NCI-H2227 (cell line): Measurements from ENCODE around the gene EPHX1.

Experiments used
- DNase-seq: peaks from one replicate; lab custom pipeline; 2025; ENCODE audit not compliant: unreplicated experiment; lab: John Stamatoyannopoulos, UW

Gene EPHX1

GRCh38 chr1:225860107-225860506, 50.2 kb downstream of the EPHX1 start:
- no peak for DNase-seq

GRCh38 chr1:225860876-225861441, 51.0 kb downstream of the EPHX1 start:
- no peak for DNase-seq

- DNase-seq, result no peak
These were observed 52.1 kb downstream of the EPHX1 start for GRCh38 chr1:225861834-225862580.

DNA sequence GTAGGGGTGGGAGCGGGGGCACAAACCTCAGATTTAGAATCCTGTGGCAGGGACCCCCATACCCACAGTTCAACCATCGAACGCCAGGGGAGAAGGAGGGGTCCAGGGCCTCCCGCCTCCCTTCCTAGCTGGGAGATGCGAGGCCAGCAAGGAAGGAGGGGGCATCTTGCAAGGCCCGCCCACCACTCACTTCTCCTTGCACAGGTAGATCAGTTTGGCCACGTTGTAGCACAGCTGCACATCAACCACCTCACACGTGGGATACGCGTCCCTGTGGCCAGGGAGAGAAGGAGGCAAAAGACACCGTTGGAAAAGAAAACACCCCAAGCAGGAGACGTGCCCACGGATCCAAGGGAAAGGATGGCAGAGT, 52.6 kb downstream of the EPHX1 start:
- DNase-seq, result no peak

DNA sequence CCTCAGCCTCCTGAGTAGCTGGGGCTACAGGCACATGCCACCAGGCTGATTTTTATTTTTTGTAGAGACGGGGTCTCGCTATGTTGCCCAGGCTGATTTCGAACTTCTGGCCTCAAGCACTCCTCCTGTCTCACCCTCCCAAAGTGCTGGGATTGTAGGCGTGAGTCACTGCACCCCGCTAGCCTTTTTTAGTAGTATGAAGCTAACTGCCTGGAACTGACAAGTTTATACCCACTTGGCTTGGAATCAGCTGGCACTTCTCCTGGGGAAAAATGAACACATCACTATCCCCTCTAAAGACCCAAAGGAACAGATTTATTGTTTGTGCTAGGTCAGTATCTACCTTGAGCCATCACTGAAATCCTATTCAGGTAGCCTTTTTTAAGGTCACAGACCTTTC, 53.2 kb downstream of the EPHX1 start:
- no peak for DNase-seq

GRCh38 chr1:225865514-225865913, 55.6 kb downstream of the EPHX1 start:
- DNase-seq, result no peak

DNA sequence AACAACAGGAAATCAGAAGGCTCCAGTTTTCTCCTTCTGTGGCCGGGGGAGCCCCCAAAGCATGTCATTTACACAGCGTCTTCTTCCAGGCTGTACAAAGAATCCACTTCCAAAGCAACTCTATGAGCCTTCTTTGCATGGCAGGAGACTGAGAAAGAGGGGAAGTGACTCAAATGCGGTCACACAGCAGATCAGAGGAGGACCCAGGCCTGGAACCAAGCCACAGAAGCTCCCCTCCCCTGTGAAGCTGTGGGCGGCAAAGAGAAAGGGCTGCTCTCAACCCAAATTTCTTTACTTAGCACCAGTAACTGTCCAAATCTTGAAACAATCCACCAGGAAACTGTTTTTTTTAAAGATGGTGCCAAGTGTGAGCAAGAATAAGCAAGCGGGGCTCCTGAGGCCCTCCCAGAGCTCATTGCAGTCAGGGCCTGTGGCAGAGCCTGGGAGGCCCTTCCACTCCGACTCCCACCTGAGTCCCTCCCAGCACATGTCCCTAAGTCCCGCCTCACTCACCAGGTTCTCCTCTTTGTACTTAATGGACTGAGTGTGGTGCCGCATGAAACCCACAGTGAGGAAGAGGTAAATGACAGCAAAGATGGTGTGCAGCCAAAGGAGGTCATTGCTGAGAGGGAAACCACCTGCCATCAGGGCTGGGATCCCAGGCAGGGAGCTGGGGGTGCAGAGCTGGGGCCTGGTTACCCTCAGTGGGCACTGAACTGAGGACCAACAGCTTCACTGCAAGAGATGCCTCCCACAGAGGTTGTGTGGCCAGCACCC, 56.3 kb downstream of the EPHX1 start:
- no peak for DNase-seq

DNA sequence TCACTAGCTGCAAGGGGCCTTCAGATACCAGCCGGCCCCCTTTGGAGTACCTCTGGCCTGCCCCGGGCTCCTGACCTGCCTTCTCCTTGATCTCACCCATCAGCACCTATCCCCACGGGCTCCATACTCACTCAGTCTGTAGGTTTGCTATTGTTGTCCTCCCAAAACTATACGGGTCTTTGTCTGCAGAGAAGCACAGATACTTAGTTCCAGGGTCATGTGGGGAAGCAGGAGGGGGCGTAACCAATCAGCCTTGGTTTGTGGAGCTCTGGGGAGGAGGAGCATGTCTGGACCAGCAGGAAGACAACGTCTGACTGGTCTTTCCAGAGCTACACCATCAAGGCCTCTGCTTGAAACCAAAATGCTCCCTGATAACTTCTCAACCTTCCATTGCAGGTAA, 57.1 kb downstream of the EPHX1 start:
- DNase-seq, result no peak

DNA sequence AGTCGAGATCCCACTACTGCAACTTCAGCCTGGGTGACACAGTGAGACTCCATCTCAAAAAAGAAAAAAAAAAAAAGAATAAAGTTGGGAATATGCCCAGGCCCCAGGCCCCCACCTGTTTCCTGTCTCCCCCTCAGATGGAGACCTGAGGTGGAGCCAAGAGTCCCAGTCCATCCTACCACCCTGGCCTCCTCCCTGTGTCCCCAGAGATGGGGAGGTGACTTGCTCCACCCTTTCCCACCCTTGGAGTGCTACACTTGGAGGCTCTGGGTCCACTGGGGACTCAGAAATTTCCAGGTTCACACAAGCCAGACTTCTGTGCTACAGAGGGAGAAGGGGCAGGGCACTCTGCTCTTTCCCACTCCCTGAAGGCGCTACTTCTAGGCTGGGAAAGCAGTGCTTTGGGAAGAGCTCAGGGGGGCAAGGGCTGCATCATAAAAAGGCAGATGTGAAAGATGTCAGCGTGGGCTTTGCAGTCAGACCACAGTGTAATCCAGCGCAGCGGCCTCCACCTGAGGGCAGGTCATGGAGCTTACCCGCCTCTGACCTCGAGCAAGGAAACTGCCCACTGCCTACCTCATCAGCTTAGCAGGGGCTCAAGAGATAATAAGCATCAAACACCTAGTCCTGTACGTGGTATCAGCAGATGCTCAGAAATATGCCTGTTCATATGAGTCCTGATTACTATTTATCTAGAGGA, 58.9 kb downstream of the EPHX1 start:
- DNase-seq, result no peak

- DNase-seq, result no peak
These were observed 61.0 kb downstream of the EPHX1 start for GRCh38 chr1:225870911-225871310.

DNA sequence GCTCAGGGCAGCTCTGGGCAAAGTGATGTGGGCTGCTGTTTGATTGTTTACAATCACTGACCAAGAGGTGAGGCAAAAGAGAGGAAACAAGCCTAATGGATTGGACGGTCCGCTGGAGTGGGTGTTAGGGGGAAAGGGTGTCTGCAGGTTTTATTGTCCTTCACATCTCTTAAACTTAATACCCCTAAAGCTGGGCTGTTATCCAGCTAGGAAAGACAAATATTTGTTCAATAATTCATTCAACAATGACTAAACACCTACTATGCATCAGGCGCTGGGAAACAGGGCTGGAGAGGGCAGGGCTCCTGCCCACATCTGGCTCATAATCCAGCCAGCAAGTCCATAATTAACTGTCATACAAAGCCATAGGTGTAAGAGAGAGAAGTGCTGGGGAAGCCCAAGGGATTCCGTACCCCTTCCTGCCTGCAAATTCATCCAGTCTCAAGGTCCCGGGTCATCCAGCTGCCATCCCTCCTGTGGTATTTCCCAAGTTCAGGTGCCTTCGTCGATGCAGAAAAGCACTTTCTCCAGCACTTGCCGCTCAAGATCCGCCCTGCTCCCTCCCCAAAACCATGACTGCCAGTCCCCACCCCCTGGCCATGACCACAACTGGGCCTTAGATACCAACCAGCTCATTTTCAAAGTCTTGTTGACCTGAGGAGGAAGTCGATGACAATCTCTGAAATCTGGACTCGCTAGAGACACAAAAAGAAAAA, 61.6 kb downstream of the EPHX1 start:
- no peak for DNase-seq

DNA sequence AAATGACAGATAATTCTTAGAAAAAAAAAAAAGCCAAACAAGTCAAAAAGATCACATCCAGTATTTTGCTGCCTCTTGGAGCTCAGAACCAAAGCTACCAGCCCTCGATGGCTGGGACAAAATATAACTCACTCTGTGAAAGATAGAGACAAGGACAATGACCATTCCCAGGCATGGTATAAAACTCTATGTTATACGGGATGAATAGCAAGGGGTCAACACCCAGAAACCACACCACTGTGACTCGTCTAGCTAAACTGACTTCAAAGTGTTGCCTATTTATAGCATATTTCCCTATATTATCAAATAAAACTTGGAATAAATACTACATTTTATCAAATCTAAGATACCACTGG, 62.1 kb downstream of the EPHX1 start:
- DNase-seq, result no peak

GRCh38 chr1:225873281-225873850, 63.4 kb downstream of the EPHX1 start:
- DNase-seq, result no peak

DNA sequence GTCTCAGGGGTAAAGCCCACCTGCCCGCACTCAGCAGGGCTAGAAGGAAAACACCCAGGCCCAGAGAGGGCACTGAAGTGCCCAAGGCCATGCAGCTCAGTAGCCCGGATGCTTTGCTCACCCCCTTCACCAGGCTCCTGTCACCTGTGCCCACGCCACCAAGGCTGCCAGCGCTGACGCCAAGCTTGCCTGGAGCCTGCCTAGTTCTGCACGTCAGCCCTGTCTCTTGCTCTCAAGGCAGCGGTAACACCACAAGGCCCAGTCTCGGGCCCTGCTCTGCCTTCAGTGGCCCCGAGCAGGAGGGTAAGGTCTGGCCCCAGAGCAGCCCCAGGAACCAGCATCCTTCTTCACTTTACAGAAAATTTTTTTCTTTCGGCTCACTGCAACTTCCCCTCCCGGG, 64.5 kb downstream of the EPHX1 start:
- DNase-seq, result no peak

- no peak for DNase-seq
These were observed 65.3 kb downstream of the EPHX1 start for GRCh38 chr1:225875044-225875815.

GRCh38 chr1:225876900-225877510, 67.1 kb downstream of the EPHX1 start:
- DNase-seq, result no peak

DNA sequence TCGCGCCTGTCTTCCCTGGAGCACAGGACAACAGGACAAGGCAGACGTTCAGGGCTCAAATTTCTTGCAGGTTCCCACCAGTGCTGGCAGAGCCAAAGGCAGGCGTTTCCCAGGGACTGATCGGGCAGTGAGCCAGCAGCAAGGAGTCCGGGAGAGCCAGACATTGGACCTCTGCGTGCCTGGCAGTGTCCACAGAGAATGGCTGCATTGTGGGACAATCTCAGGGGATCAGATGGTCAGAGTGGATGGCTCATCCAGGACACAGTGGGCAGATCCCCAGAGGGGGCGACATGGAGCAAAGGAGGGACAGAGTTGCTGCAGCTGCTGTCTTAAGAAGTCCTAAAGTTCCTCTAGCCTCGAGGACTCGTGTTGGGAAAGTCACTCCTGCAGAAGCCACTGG, 67.7 kb downstream of the EPHX1 start:
- DNase-seq, result peak; percentile 22

GRCh38 chr1:225878282-225878681, 68.4 kb downstream of the EPHX1 start:
- no peak for DNase-seq

- no peak for DNase-seq
These were observed 69.7 kb downstream of the EPHX1 start for GRCh38 chr1:225879521-225880221.
